VCaP (cell line): Measurements from ENCODE around the gene GLIPR2.

ENCODE experiments used
- H3K27ac ChIP-seq: fragments of 450-650 bp; 2 replicates; pipeline ENCODE4 v1.5.1; 2017
- CTCF ChIP-seq: fragments of 450-650 bp; conservative IDR thresholded peaks from 2 replicates; pipeline ENCODE4 v1.5.1; 2017; ENCODE audit warnings: mild to moderate bottlenecking, moderate library complexity

The GLIPR2 gene

DNA sequence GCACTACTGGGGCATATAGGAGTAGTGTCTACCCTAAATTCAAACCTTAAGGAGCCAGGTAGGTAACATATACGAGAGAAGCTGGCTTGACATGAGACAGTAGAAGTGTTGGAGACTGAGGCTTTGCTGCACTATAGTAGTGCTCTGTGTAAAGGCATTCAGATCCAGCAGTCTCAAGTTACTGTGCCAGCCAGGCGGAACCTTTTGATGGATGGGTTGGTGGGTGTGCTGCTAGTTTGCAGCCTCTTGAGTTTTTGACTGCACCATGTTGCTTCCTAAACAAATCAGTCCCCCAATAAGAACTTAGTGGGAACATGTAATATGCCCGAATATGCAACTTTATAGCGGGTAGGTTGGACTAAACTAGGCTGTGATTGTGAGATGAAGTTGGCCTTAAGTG, 55.7 kb downstream of the GLIPR2 start:
- TF ChIP-seq CTCF = no peak
- peak overlapping the region; percentile 93; the same call in 1 of the 2 replicates for H3K27ac ChIP-seq

GRCh38 chr9:36193023-36193422, 56.5 kb downstream of the GLIPR2 start:
- peak overlapping the region; percentile 10; the same call in 1 of the 2 replicates for H3K27ac ChIP-seq

GRCh38 chr9:36194326-36195000, 57.9 kb downstream of the GLIPR2 start:
- no peak for TF ChIP-seq CTCF
- H3K27ac ChIP-seq = no peak overlapping the region

More at GRCh38 chr9:36193023-36193422, 56.5 kb downstream of the GLIPR2 start:
- TF ChIP-seq CTCF = no peak

- H3K27ac ChIP-seq = no peak overlapping the region
- TF ChIP-seq CTCF = peak; percentile 64
Observed at GRCh38 chr9:36204906-36205547, 68.5 kb downstream of the GLIPR2 start.

DNA sequence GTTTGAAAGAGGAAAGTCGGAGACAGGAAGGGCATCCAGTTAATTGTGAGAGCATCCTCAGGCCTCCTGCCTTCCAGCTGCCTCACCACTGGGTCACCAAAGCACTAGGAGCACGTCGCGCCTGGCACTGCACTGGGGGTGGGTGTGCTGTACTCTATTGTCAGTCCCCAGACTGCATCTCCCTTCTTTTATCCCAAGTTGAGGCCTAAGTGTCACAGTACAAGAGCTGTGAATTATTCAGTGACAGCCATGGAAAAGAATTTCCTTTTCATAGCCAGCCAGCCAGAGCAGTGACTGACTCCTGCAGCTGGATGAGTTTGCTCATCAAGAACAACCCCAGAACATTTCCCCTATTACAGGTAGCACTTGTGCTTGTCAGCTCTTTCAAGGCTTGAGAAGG, 70.5 kb downstream of the GLIPR2 start:
- H3K27ac ChIP-seq = no peak overlapping the region
- TF ChIP-seq CTCF = no peak

DNA sequence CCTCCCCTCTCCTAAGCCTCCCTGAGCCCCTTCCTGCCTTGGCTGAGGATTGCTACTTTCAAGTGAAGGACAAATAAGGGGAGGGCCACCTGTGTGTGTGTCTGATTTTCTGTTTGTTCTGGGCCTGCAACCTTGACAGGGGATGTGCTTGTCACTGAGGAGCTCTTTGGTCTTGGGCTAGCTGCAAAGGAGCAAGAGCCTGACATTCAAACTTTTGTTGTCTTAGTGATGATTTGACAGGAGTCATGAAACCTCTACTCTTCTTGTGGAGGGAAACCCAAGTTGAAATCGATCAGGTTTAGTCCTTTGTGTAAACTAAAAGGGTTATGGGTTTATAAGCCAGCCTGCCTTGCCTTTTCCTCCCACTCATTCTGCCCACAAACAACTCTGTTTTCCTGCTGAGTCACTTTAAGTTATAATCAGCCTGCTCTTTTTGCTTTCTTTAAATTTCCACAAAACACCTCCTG, 71.0 kb downstream of the GLIPR2 start:
- no peak for TF ChIP-seq CTCF
- no peak overlapping the region for H3K27ac ChIP-seq

GRCh38 chr9:36208521-36209253, 72.2 kb downstream of the GLIPR2 start:
- H3K27ac ChIP-seq = no peak overlapping the region
- no peak for TF ChIP-seq CTCF
